Endodermal cell (in vitro differentiated cells): Measurements from ENCODE around the gene CRB2. TPM values are rescaled to one million over a fixed set of nuclear protein-coding genes. Genes with fewer than 3 reads are reported as not detected.
A peak's percentile ranks its signal among the peaks of the same experiment; 100 is the strongest.

Experiments
- DNase-seq: peaks from one replicate; pipeline ENCODE4 v3.0.0-alpha.2; 2017
- H3K27ac ChIP-seq: 2 replicates; pipeline ENCODE4 v1.5.1; 2013; ENCODE audit warnings: mild to moderate bottlenecking, low read depth, low read length, moderate library complexity
- H3K27me3 ChIP-seq: 2 replicates; pipeline ENCODE4 v1.6.1; 2013; ENCODE audit warnings: mild to moderate bottlenecking, low read length, moderate library complexity; ENCODE audit not compliant: insufficient read depth, control insufficient read depth, poor library complexity, severe bottlenecking
- H3K36me3 ChIP-seq: 2 replicates; pipeline ENCODE4 v1.7.0; 2013; ENCODE audit warnings: mild to moderate bottlenecking, low read length, moderate library complexity; ENCODE audit not compliant: control insufficient read depth, insufficient read depth
- H3K4me1 ChIP-seq: one replicate; pipeline ENCODE4 v1.7.0; 2013; ENCODE audit warnings: low read length; ENCODE audit not compliant: control insufficient read depth, insufficient read depth
- H3K4me3 ChIP-seq: 2 replicates; pipeline ENCODE4 v1.5.1; 2013; ENCODE audit warnings: mild to moderate bottlenecking, low read length, moderate library complexity
- H3K9ac ChIP-seq: 2 replicates; pipeline ENCODE4 v1.6.1; 2013; ENCODE audit warnings: mild to moderate bottlenecking, low read length, moderate library complexity; ENCODE audit not compliant: poor library complexity, severe bottlenecking; ENCODE audit errors: extremely low read depth
- H3K9me3 ChIP-seq: 2 replicates; pipeline ENCODE4 v1.6.1; 2013; ENCODE audit warnings: mild to moderate bottlenecking, low read length, moderate library complexity; ENCODE audit not compliant: control insufficient read depth
- H3K27ac Mint-ChIP-seq: 2 replicates; pipeline ENCODE4 v1.8.0; 2020; ENCODE audit warnings: mixed read lengths
- H3K27me3 Mint-ChIP-seq: 2 replicates; pipeline ENCODE4 v1.8.0; 2021; ENCODE audit warnings: mild to moderate bottlenecking, mixed read lengths; ENCODE audit not compliant: insufficient read depth
- H3K36me3 Mint-ChIP-seq: 2 replicates; pipeline ENCODE4 v1.8.0; 2020; ENCODE audit warnings: low read depth, mixed read lengths
- H3K4me1 Mint-ChIP-seq: 2 replicates; pipeline ENCODE4 v1.8.0; 2020; ENCODE audit warnings: mixed read lengths
- H3K4me3 Mint-ChIP-seq: 2 replicates; pipeline ENCODE4 v1.8.0; 2020; ENCODE audit warnings: mild to moderate bottlenecking, moderate library complexity, mixed read lengths
- H3K9me3 Mint-ChIP-seq: 2 replicates; pipeline ENCODE4 v1.8.0; 2020; ENCODE audit warnings: mild to moderate bottlenecking, mixed read lengths
- WGBS, 2 experiments: methylation state at CpG; one replicate each; pipeline versions ENCODE4 v1.1.5 to v1.1.7; 2013; ENCODE audit warnings: missing lambda C conversion rate in 2 of 2, mixed read lengths in 1 of 2; ENCODE audit not compliant: insufficient coverage in 1 of 2, insufficient read length in 1 of 2; 5-methylcytosine and 5-hydroxymethylcytosine counted together
- total RNA-seq, 2 donors: library from RNA; stranded (reverse); fragmentation: NEBNext Ultra II Directional in 1 of 2; extraction: Animal tissue kit (Norgen Biotek cat#: 25700) in 1 of 2; gene quantifications; 2 replicates in 1 of 2; 3 replicates in 1 of 2; pipeline ENCODE4 v1.2.1, GENCODE V29; 2021
- TF ChIP-seq, protein P1 (sequence below): fragments of 200-600 bp; sonication (generic); conservative IDR thresholded peaks from 2 replicates; pipeline ENCODE4 v1.5.0; 2021; ENCODE audit warnings: antibody characterized with exemption, mild to moderate bottlenecking

Gene CRB2
- total RNA-seq, 2 donors from 2014 or later = 0.75 to 2.0 TPM

GRCh38 chr9:123357743-123358059, 1.7 kb downstream of the CRB2 start:
- 86 to 88% methylated on average over 1 to 2 of the region's 2 CpGs for WGBS, 2 experiments
- TF ChIP-seq, protein P1, sequence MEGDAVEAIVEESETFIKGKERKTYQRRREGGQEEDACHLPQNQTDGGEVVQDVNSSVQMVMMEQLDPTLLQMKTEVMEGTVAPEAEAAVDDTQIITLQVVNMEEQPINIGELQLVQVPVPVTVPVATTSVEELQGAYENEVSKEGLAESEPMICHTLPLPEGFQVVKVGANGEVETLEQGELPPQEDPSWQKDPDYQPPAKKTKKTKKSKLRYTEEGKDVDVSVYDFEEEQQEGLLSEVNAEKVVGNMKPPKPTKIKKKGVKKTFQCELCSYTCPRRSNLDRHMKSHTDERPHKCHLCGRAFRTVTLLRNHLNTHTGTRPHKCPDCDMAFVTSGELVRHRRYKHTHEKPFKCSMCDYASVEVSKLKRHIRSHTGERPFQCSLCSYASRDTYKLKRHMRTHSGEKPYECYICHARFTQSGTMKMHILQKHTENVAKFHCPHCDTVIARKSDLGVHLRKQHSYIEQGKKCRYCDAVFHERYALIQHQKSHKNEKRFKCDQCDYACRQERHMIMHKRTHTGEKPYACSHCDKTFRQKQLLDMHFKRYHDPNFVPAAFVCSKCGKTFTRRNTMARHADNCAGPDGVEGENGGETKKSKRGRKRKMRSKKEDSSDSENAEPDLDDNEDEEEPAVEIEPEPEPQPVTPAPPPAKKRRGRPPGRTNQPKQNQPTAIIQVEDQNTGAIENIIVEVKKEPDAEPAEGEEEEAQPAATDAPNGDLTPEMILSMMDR = no peak
- H3K4me1 Mint-ChIP-seq = peaks cover 45% of the 10 kb centered on the region
- Histone ChIP-seq H3K9ac (no peak overlapping the region), H3K36me3 (no peaks in the 10 kb centered on the region), H3K27me3 (peaks cover 9% of the 10 kb centered on the region), H3K4me3 (no peak overlapping the region), H3K27ac (peak overlapping the region; percentile 97), H3K4me1 (peaks cover 33% of the 10 kb centered on the region), H3K9me3 (no peaks in the 10 kb centered on the region)
- H3K36me3 Mint-ChIP-seq = no peaks in the 10 kb centered on the region
- peaks cover 19% of the 10 kb centered on the region for H3K27me3 Mint-ChIP-seq
- no peak overlapping the region for H3K4me3 Mint-ChIP-seq
- DNase-seq = no peak
- H3K27ac Mint-ChIP-seq = no peak overlapping the region
- H3K9me3 Mint-ChIP-seq = no peaks in the 10 kb centered on the region

GRCh38 chr9:123358181-123358905, 2.3 kb downstream of the CRB2 start:
- peaks cover 45% of the 10 kb centered on the region for H3K4me1 Mint-ChIP-seq
- H3K9me3 Mint-ChIP-seq = no peaks in the 10 kb centered on the region
- H3K4me1 ChIP-seq = peaks cover 33% of the 10 kb centered on the region
- no peaks in the 10 kb centered on the region for H3K36me3 Mint-ChIP-seq
- TF ChIP-seq, protein P1 = no peak
- H3K36me3 ChIP-seq = no peaks in the 10 kb centered on the region
- no peak overlapping the region for H3K4me3 ChIP-seq
- peak overlapping the region; percentile 97 for H3K27ac ChIP-seq
- H3K4me3 Mint-ChIP-seq = no peak overlapping the region
- no peaks in the 10 kb centered on the region for H3K9me3 ChIP-seq
- 30 to 60% methylated on average over 2 to 10 of the region's 10 CpGs for WGBS, 2 experiments
- H3K27ac Mint-ChIP-seq = peak overlapping the region; percentile 30
- peaks cover 3% of the 10 kb centered on the region for H3K27me3 ChIP-seq
- peaks cover 17% of the 10 kb centered on the region for H3K27me3 Mint-ChIP-seq
- peak; percentile 58 for DNase-seq
- no peak overlapping the region for H3K9ac ChIP-seq

DNA sequence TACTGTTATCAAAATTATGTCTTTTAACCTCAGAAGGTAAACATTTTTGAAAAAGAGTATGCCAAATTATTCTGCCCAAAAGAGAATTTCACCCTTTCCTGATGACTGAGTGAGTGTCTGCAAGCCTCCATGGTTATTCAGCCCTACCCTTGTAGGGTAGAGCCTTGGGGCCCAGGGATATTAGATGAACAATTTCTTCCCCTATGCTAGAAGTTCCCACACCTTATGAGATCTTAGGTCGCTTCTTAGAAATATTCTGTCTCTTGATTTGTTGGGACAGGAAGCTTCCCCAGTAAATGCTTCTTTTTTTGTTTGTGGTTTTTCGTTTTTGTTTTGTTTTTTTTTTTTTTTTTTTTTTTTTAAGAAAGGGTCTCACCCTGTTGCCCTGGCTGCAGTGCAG, 3.1 kb downstream of the CRB2 start:
- H3K4me1 ChIP-seq = peaks cover 33% of the 10 kb centered on the region

More for the DNA sequence above, 3.1 kb downstream of the CRB2 start:
- Histone ChIP-seq H3K4me3 (no peak overlapping the region), H3K36me3 (no peaks in the 10 kb centered on the region), H3K9me3 (no peaks in the 10 kb centered on the region), H3K27me3 (no peaks in the 10 kb centered on the region), H3K9ac (no peak overlapping the region), H3K27ac (peak overlapping the region; percentile 97)
- Mint-ChIP-seq H3K27me3 (peaks cover 20% of the 10 kb centered on the region), H3K4me3 (no peak overlapping the region), H3K4me1 (peaks cover 45% of the 10 kb centered on the region), H3K27ac (peak overlapping the region; percentile 30), H3K36me3 (no peaks in the 10 kb centered on the region), H3K9me3 (no peaks in the 10 kb centered on the region)
- DNase-seq = no peak
- 58% methylated on average over 2 of the region's 2 CpGs; no CpG with 5 or more reads in 1 of the 2 experiments for WGBS, 2 experiments
- TF ChIP-seq, protein P1 = no peak
